Astrocyte (in vitro differentiated cells and primary cell): ENCODE measurements around the gene RNF44. TPM values are rescaled to one million over a fixed set of nuclear protein-coding genes. Genes with fewer than 3 reads are reported as not detected.

ENCODE experiments used
- DNase-seq: peaks from one replicate; pipeline ENCODE4 v3.0.0-alpha.2; 2010; ENCODE audit warnings: low read depth
- FAIRE-seq: peaks from 2 replicates; lab custom pipeline; 2011; peaks lifted over from hg19 to GRCh38; lab: Jason Lieb, UNC
- H2AFZ ChIP-seq: 2 replicates; pipeline ENCODE4 v1.6.0; 2012; ENCODE audit warnings: low read depth, low read length, inconsistent platforms
- H3K27ac ChIP-seq: 2 replicates; pipeline ENCODE4 v1.5.1; 2011; ENCODE audit warnings: low read depth, low read length, inconsistent platforms
- H3K27me3 ChIP-seq: 2 replicates; pipeline ENCODE4 v1.6.0; 2011; ENCODE audit warnings: low read length, inconsistent platforms; ENCODE audit not compliant: insufficient read depth
- H3K36me3 ChIP-seq: 2 replicates; pipeline ENCODE4 v1.5.1; 2011; ENCODE audit warnings: low read length, inconsistent platforms; ENCODE audit not compliant: insufficient read depth
- H3K4me1 ChIP-seq: 2 replicates; pipeline ENCODE4 v1.5.1; 2011; ENCODE audit warnings: low read length, inconsistent platforms; ENCODE audit not compliant: insufficient read depth
- H3K4me2 ChIP-seq: 2 replicates; pipeline ENCODE4 v1.6.0; 2012; ENCODE audit warnings: low read length, inconsistent platforms
- H3K4me3 ChIP-seq: 2 replicates; pipeline ENCODE4 v1.5.1; 2011; ENCODE audit warnings: low read depth, mild to moderate bottlenecking, low read length, inconsistent platforms; ENCODE audit not compliant: insufficient read depth
- H3K79me2 ChIP-seq: 2 replicates; pipeline ENCODE4 v1.6.0; 2012; ENCODE audit warnings: mild to moderate bottlenecking, low read length, inconsistent platforms; ENCODE audit not compliant: insufficient read depth
- H3K9ac ChIP-seq: 2 replicates; pipeline ENCODE4 v1.6.0; 2012; ENCODE audit warnings: mild to moderate bottlenecking, low read length, inconsistent platforms
- H3K9me3 ChIP-seq: 2 replicates; pipeline ENCODE4 v1.5.1; 2012; ENCODE audit warnings: low read depth, mild to moderate bottlenecking, low read length, inconsistent platforms; ENCODE audit not compliant: insufficient read depth
- H4K20me1 ChIP-seq: 2 replicates; pipeline ENCODE4 v1.6.0; 2012; ENCODE audit warnings: low read length, inconsistent platforms; ENCODE audit not compliant: insufficient read depth
- H3K27ac Mint-ChIP-seq: one replicate; pipeline ENCODE4 v1.8.0; 2021; ENCODE audit warnings: mild to moderate bottlenecking, mixed read lengths; ENCODE audit not compliant: unreplicated experiment
- H3K27me3 Mint-ChIP-seq: one replicate; pipeline ENCODE4 v1.8.0; 2021; ENCODE audit warnings: low read depth, mixed read lengths; ENCODE audit not compliant: unreplicated experiment
- H3K36me3 Mint-ChIP-seq: one replicate; pipeline ENCODE4 v1.8.0; 2021; ENCODE audit warnings: low read depth, mixed read lengths; ENCODE audit not compliant: unreplicated experiment
- H3K4me1 Mint-ChIP-seq: one replicate; pipeline ENCODE4 v1.8.0; 2021; ENCODE audit warnings: low read depth, mixed read lengths; ENCODE audit not compliant: unreplicated experiment
- H3K4me3 Mint-ChIP-seq: one replicate; pipeline ENCODE4 v1.8.0; 2021; ENCODE audit warnings: mild to moderate bottlenecking, moderate library complexity, mixed read lengths; ENCODE audit not compliant: unreplicated experiment
- H3K9me3 Mint-ChIP-seq: one replicate; pipeline ENCODE4 v1.8.0; 2021; ENCODE audit warnings: mild to moderate bottlenecking, mixed read lengths; ENCODE audit not compliant: unreplicated experiment
- CTCF ChIP-seq: IDR thresholded peaks from 2 replicates; pipeline ENCODE4 v1.5.1; 2011; ENCODE audit warnings: low read depth, mild to moderate bottlenecking, inconsistent platforms, low read length, moderate library complexity; ENCODE audit not compliant: insufficient read depth
- EZH2 ChIP-seq: IDR thresholded peaks from 2 replicates; pipeline ENCODE4 v1.6.1; 2012; ENCODE audit warnings: mild to moderate bottlenecking, low read length, inconsistent platforms; ENCODE audit not compliant: insufficient read depth
- total RNA-seq: library from RNA; stranded (reverse); gene quantifications from 2 replicates; pipeline ENCODE4 v1.2.1, GENCODE V29; 2021

Gene RNF44
- total RNA-seq, 1 donor from 2014 or later, result 59.8 TPM

GRCh38 chr5:176537554-176538229 lies 490 bp upstream of the RNF44 start:
- peak overlapping the region; percentile 88 for H3K4me3 ChIP-seq
- H4K20me1 ChIP-seq, result peaks cover 35% of the 10 kb centered on the region
- H3K4me2 ChIP-seq, result peak overlapping the region; percentile 91
- no peaks in the 10 kb centered on the region for H3K9me3 ChIP-seq
- H3K4me1 ChIP-seq, result peaks cover 41% of the 10 kb centered on the region
- H3K36me3 ChIP-seq, result no peaks in the 10 kb centered on the region
- H3K27me3 ChIP-seq, result no peaks in the 10 kb centered on the region
- peaks cover 34% of the 10 kb centered on the region for H3K4me1 Mint-ChIP-seq
- H3K79me2 ChIP-seq, result peaks cover 38% of the 10 kb centered on the region
- FAIRE-seq (no peak), DNase-seq (peak; percentile 99)
- H3K27ac Mint-ChIP-seq, result peak overlapping the region; percentile 98
- peak overlapping the region; percentile 96 for H3K4me3 Mint-ChIP-seq
- H3K9ac ChIP-seq, result peak overlapping the region; percentile 91
- no peaks in the 10 kb centered on the region for H3K27me3 Mint-ChIP-seq
- H2AFZ ChIP-seq, result peak overlapping the region; percentile 90
- H3K9me3 Mint-ChIP-seq, result no peaks in the 10 kb centered on the region
- no peak for TF ChIP-seq CTCF
- H3K27ac ChIP-seq, result peak overlapping the region; percentile 90
- peaks cover 5% of the 10 kb centered on the region for H3K36me3 Mint-ChIP-seq

DNA sequence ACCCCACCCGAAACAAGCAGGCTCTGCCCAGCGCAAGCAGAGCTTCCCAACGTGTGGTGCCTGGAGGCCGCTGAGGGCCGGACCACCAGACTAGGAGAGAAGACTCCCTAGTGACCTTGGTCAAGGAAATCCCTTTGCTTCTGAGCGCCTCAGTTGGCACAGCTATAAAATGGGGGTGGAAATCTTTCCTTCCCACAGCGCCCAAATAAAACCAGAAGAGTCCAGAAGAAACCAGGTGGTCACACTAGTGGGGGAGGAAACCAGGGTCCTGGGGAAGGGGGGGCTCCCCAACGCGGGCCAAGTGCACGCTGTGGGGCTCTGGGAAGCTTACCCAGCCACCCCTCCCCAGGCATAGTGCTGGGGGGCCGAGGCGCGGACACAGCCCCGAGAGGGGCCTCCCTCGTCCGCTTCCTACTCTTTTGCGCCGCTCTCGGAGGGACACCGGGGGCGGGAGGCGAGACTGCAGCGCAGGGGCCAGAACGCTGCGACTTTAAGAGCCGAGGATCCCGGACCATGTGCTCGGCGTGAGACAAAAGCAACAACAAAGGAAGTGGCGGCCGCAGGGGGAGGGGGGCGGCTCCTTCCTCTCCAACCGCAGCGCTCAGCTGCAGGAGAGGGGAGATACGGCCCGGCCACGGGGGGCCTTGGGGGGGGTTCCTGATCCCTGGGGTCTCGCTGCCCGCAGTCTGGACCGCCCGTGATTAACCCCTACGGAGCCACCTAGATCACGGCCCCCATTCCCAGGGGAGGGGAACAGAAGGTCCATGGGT lies 885 bp downstream of the RNF44 start:
- Mint-ChIP-seq H3K9me3 (no peaks in the 10 kb centered on the region), H3K36me3 (peaks cover 5% of the 10 kb centered on the region), H3K4me3 (peak overlapping the region; percentile 94), H3K4me1 (peaks cover 27% of the 10 kb centered on the region), H3K27ac (peak overlapping the region; percentile 75), H3K27me3 (no peaks in the 10 kb centered on the region)
- no peak for TF ChIP-seq EZH2
- TF ChIP-seq CTCF, result no peak
- FAIRE-seq (no peak), DNase-seq (peak; percentile 65)
- H3K9ac ChIP-seq, result peak overlapping the region; percentile 91
- H4K20me1 ChIP-seq, result peaks cover 43% of the 10 kb centered on the region
- H3K27ac ChIP-seq, result peak overlapping the region; percentile 90
- peak overlapping the region; percentile 9 for H2AFZ ChIP-seq
- peaks cover 52% of the 10 kb centered on the region for H3K79me2 ChIP-seq
- H3K36me3 ChIP-seq, result no peaks in the 10 kb centered on the region
- no peaks in the 10 kb centered on the region for H3K27me3 ChIP-seq
- H3K4me2 ChIP-seq, result peak overlapping the region; percentile 91
- no peaks in the 10 kb centered on the region for H3K9me3 ChIP-seq
- peak overlapping the region; percentile 88 for H3K4me3 ChIP-seq
- peaks cover 29% of the 10 kb centered on the region for H3K4me1 ChIP-seq
